WTC11 (cell line): ENCODE results near the gene SLC5A10. TPM values are rescaled to one million over a fixed set of nuclear protein-coding genes. Genes with fewer than 3 reads are reported as not detected.
"Not testable (repeated sequence)": the region's sequence is repeated elsewhere in the genome, so short reads cannot be mapped to it uniquely, and the experiment has no call there.

Experiments used
- ATAC-seq: fragments of 200-7000 bp; cut with Tn5 transposase; 2 replicates; pipeline ENCODE4 v1.10.0; 2021; ENCODE audit warnings: mild to moderate bottlenecking, moderate library complexity
- CTCF ChIA-PET: fragments of 300-600 bp; sonication (Branson Sonifier 250); formaldehyde crosslinking; loops from one replicate; lab custom pipeline; 2021; ENCODE audit warnings: antibody characterized with exemption; lab: Charles Lee
- POLR2A ChIA-PET: fragments of 350-600 bp; sonication (Branson Sonifier 250); formaldehyde crosslinking; loops from one replicate; lab custom pipeline; 2021; ENCODE audit warnings: antibody characterized with exemption; lab: Charles Lee
- DNase-seq: peaks from one replicate; pipeline ENCODE4 v3.0.0; 2021; ENCODE audit warnings: low spot score
- H3K27ac Mint-ChIP-seq: 2 replicates; pipeline ENCODE4 v1.8.0; 2021; ENCODE audit warnings: mixed read lengths
- H3K27me3 Mint-ChIP-seq: 2 replicates; pipeline ENCODE4 v1.8.0; 2021; ENCODE audit warnings: low read depth, mild to moderate bottlenecking, moderate library complexity, mixed read lengths
- H3K36me3 Mint-ChIP-seq: 2 replicates; pipeline ENCODE4 v1.8.0; 2021; ENCODE audit warnings: mixed read lengths
- H3K4me1 Mint-ChIP-seq: 2 replicates; pipeline ENCODE4 v1.8.0; 2022; ENCODE audit warnings: mixed read lengths
- H3K4me3 Mint-ChIP-seq: 2 replicates; pipeline ENCODE4 v1.8.0; 2021; ENCODE audit warnings: mild to moderate bottlenecking, moderate library complexity, mixed read lengths
- H3K9me3 Mint-ChIP-seq: 2 replicates; pipeline ENCODE4 v1.8.0; 2021; ENCODE audit warnings: mixed read lengths
- AFF4 ChIP-seq: sonication (generic); formaldehyde crosslinking; IDR thresholded peaks from 2 replicates; pipeline ENCODE4 v1.8.1; 2023; ENCODE audit warnings: mild to moderate bottlenecking, missing genetic modification reagents, borderline replicate concordance
- ATF1 ChIP-seq: sonication (generic); formaldehyde crosslinking; IDR thresholded peaks from 2 replicates; pipeline ENCODE4 v1.8.1; 2023; ENCODE audit warnings: mild to moderate bottlenecking, moderate library complexity, missing genetic modification reagents
- ETV6 ChIP-seq: sonication (generic); formaldehyde crosslinking; IDR thresholded peaks from 2 replicates; pipeline ENCODE4 v1.8.1; 2022; ENCODE audit warnings: mild to moderate bottlenecking, missing genetic modification reagents
- FOXK1 ChIP-seq: sonication (generic); formaldehyde crosslinking; IDR thresholded peaks from 2 replicates; pipeline ENCODE4 v1.8.0; 2022; ENCODE audit warnings: mild to moderate bottlenecking, moderate library complexity, missing genetic modification reagents
- GRHL2 ChIP-seq: fragments of 250-450 bp; sonication (Bioruptor Pico); IDR thresholded peaks from 2 replicates; pipeline ENCODE4 v1.8.0; 2022; ENCODE audit warnings: mild to moderate bottlenecking, moderate library complexity; ENCODE audit not compliant: insufficient replicate concordance, severe bottlenecking
- JUN ChIP-seq: sonication (generic); formaldehyde crosslinking; IDR thresholded peaks from 2 replicates; pipeline ENCODE4 v1.8.0; 2023; ENCODE audit warnings: mild to moderate bottlenecking, missing genetic modification reagents
- MLX ChIP-seq: sonication (generic); formaldehyde crosslinking; IDR thresholded peaks from 2 replicates; pipeline ENCODE4 v1.8.1; 2023; ENCODE audit warnings: mild to moderate bottlenecking, missing genetic modification reagents, moderate library complexity
- NFATC4 ChIP-seq: fragments of 250-450 bp; sonication (Bioruptor Pico); IDR thresholded peaks from 2 replicates; pipeline ENCODE4 v1.9.0; 2021; ENCODE audit warnings: mild to moderate bottlenecking
- OVOL2 ChIP-seq: fragments of 250-450 bp; sonication (Bioruptor Pico); IDR thresholded peaks from 2 replicates; pipeline ENCODE4 v1.9.0; 2021; ENCODE audit warnings: mild to moderate bottlenecking, borderline replicate concordance
- PRDM15 ChIP-seq: sonication (generic); formaldehyde crosslinking; IDR thresholded peaks from 2 replicates; pipeline ENCODE4 v1.8.0; 2022; ENCODE audit warnings: missing genetic modification reagents
- SP1 ChIP-seq: sonication (generic); formaldehyde crosslinking; conservative IDR thresholded peaks from 2 replicates; pipeline ENCODE4 v1.8.1; 2022; ENCODE audit warnings: missing genetic modification reagents
- TEAD1 ChIP-seq: sonication (generic); formaldehyde crosslinking; IDR thresholded peaks from 2 replicates; pipeline ENCODE4 v1.8.0; 2022; ENCODE audit warnings: mild to moderate bottlenecking, missing genetic modification reagents
- USF1 ChIP-seq: sonication (generic); formaldehyde crosslinking; IDR thresholded peaks from 2 replicates; pipeline ENCODE4 v1.8.0; 2022; ENCODE audit warnings: mild to moderate bottlenecking, missing genetic modification reagents
- ZBTB21 ChIP-seq: sonication (generic); formaldehyde crosslinking; IDR thresholded peaks from 2 replicates; pipeline ENCODE4 v1.8.1; 2023; ENCODE audit warnings: mild to moderate bottlenecking, missing genetic modification reagents, borderline replicate concordance
- ZNF121 ChIP-seq: sonication (generic); formaldehyde crosslinking; IDR thresholded peaks from 2 replicates; pipeline ENCODE4 v1.8.0; 2023; ENCODE audit warnings: missing genetic modification reagents
- ZNF396 ChIP-seq: fragments of 250-450 bp; sonication (Bioruptor Pico); IDR thresholded peaks from 2 replicates; pipeline ENCODE4 v1.8.0; 2021; ENCODE audit warnings: mild to moderate bottlenecking, moderate library complexity, borderline replicate concordance
- ZNF512 ChIP-seq: sonication (generic); formaldehyde crosslinking; IDR thresholded peaks from 2 replicates; pipeline ENCODE4 v1.8.1; 2022; ENCODE audit warnings: missing genetic modification reagents, borderline replicate concordance
- total RNA-seq: library from RNA; stranded (reverse); gene quantifications from 3 replicates; pipeline ENCODE4 v1.2.3, GENCODE V29; 2021

The SLC5A10 gene
- total RNA-seq, 1 experiment from 2014 or later, result not detected

GRCh38 chr17:18954321-18954720 is 2.4 kb downstream of the SLC5A10 start (continued):
- no peak for TF ChIP-seq ZNF512 (CRISPR knock-in tag)
- no peak for TF ChIP-seq OVOL2 (CRISPR knock-in tag)
- TF ChIP-seq ATF1 (CRISPR knock-in tag), result no peak
- no peak for TF ChIP-seq FOXK1
- TF ChIP-seq JUN, result no peak
- TF ChIP-seq SP1 (CRISPR knock-in tag), result no peak
- TF ChIP-seq ZNF396 (CRISPR knock-in tag), result no peak
- TF ChIP-seq MLX (CRISPR knock-in tag), result no peak

GRCh38 chr17:18955009-18955408 is 3.0 kb downstream of the SLC5A10 start:
- no peak overlapping the region for H3K4me3 Mint-ChIP-seq
- POLR2A ChIA-PET, result no interaction called here
- H3K27me3 Mint-ChIP-seq, result no peaks in the 10 kb centered on the region
- H3K27ac Mint-ChIP-seq, result no peak overlapping the region
- CTCF ChIA-PET, result no interaction called here
- TF ChIP-seq USF1 (CRISPR knock-in tag) (no peak), PRDM15 (CRISPR knock-in tag) (no peak), ETV6 (CRISPR knock-in tag) (no peak), GRHL2 (no peak), ZBTB21 (no peak), ZNF121 (CRISPR knock-in tag) (no peak), AFF4 (CRISPR knock-in tag) (no peak), TEAD1 (CRISPR knock-in tag) (no peak), NFATC4 (CRISPR knock-in tag) (no peak)
- TF ChIP-seq, all 79 proteins: peak for 0
- ATAC-seq (no peak), DNase-seq (no peak)
- H3K4me1 Mint-ChIP-seq, result no peaks in the 10 kb centered on the region
- H3K9me3 Mint-ChIP-seq, result no peaks in the 10 kb centered on the region
- H3K36me3 Mint-ChIP-seq, result no peaks in the 10 kb centered on the region

- H3K9me3 Mint-ChIP-seq, H3K27ac Mint-ChIP-seq, ATAC-seq, CTCF ChIA-PET, H3K27me3 Mint-ChIP-seq, DNase-seq, H3K4me3 Mint-ChIP-seq, H3K4me1 Mint-ChIP-seq, POLR2A ChIA-PET, H3K36me3 Mint-ChIP-seq: not testable (repeated sequence)
Measured at GRCh38 chr17:18956021-18956420, 4.1 kb downstream of the SLC5A10 start.
